Measurements from ENCODE around the gene NEURL4.

NEURL4 gene

DNA sequence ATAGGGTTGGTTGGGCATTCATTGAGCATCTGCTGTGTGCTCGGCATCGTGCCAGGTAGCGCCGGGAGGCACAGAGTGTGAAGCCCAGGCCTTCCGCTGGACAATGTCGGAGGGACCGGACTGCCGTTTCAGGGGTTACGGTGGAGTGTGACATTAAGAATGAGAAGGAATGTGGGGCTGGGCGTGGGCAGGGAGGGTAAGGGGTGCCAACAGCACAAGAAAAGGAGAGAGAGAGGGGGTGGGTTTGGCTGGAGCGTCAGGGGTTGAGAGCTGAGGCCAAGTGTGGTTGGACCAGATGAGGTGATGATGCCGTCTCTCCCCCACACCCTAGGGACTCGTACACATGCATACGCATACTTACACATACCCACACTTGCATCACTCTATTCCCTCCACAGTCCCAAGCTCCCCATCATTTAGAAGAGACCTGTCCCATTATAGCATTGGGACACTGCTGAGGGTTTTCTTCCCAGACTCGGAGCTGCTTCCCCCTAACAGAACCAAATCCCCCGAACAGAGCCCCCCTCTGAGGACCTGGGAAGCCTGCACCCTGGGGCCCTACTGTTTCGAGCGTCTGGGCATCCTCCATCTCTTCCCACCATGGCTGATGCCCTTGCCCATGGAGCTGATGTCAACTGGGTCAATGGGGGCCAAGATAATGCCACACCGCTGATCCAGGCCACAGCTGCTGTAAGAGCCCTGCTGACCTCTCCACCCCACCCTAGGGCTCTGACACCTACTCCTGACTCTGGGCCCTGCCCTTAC is 19.5 kb upstream of the NEURL4 start:
- in situ Hi-C loops (cut with MboI; ENCODE audit: low sequenced_read_pairs) = loop anchor here (25.0 kb wide), 1 partner anchor 339 kb away; the partner anchor contains the start of genes TP53 and WRAP53

DNA sequence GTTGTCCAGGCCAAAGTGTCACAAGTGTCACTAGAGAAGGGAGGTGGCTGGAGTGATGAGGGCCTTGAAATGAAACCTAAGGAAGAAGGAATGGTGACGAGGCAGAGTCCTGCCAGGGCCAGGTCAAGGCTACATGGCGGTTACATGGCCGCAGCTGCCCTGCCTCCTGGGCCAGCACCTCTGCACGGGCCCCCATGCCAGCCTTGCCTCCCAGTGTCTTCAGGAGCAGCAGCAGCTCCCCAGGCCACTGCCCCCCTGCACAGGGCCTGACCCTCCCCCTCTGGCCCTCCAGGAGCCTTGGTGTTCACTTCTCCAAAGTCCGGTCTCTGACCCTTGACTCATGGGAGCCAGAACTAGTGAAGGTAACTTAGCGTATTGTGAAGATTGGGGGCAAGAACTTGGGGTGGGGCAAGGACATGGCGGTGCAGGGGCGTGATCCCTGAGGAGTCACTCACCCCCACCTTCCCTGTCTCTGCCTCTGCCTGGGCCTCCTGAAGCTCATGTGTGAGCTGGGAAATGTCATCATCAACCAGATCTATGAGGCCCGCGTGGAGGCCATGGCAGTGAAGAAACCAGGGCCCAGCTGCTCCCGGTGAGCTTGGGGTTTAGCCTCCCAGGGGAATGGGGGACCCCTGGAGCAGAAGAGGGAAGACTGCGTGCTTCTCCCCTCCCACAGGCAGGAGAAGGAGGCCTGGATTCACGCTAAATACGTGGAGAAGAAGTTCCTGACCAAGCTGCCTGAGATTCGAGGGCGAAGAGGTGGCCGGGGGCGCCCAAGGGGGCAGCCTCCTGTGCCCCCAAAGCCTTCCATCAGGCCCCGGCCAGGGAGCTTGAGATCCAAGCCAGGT is 18.7 kb upstream of the NEURL4 start:
- in situ Hi-C loops (cut with MboI; ENCODE audit: low sequenced_read_pairs) = loop anchor here (25.0 kb wide), 1 partner anchor 339 kb away; the partner anchor contains the start of genes TP53 and WRAP53

DNA sequence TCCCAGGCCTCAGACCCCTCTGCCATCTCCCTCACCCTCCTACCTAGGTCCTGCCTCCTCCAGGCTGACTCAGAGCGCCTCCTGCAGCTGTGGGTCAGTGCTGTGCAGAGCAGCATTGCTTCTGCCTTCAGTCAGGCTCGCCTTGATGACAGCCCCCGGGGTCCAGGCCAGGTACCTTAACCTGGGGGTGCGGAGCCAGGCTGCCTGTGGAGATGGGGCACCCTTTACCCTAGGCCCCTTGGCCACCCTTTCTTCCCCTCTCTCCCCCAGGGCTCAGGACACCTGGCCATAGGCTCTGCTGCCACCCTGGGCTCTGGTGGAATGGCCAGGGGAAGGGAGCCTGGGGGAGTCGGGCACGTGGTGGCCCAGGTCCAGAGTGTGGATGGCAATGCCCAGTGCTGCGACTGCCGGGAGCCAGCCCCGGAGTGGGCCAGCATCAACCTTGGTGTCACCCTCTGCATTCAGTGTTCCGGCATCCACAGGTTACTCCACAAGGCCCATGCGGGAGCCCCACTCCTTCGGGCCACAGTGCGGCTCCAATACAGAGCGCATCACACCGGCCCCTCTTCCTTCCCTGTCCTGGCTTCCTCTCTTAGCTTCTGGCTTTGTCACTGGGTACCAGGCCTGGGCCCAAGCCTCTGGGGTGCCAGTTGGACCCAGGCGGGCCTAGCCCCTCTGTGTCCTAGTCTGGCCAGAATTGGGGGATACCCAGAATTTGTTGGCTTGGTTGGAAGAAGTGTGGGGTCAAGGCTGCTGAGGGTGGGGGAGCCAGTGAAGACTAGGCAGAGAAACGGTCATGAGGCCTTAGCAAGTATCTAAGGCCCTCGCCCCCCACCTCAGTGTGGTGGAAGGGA is 17.9 kb upstream of the NEURL4 start:
- in situ Hi-C loops (cut with MboI; ENCODE audit: low sequenced_read_pairs) = loop anchor here (25.0 kb wide), 1 partner anchor 340 kb away; the partner anchor contains the start of genes TP53 and WRAP53

DNA sequence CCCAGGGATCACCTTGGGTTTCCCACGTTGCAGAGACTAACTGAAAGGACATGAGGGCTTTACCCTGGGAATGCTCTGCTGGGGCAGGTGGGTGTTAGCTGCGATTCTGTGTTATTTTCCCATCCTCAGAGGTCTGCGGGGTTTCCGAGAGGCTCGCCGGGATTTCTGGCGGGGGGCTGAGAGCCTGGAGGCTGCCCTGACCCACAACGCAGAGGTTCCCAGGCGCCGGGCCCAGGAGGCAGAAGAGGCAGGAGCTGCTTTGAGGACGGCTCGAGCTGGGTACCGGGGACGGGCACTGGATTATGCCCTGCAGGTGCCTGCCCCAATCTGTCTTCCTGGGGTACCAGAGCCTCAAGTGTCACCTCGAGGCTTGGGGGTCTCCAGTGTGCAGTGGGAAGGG is 14.1 kb upstream of the NEURL4 start:
- in situ Hi-C loops (cut with MboI; ENCODE audit: low sequenced_read_pairs) = loop anchor here (25.0 kb wide), 1 partner anchor 344 kb away; the partner anchor contains the start of genes TP53 and WRAP53

DNA sequence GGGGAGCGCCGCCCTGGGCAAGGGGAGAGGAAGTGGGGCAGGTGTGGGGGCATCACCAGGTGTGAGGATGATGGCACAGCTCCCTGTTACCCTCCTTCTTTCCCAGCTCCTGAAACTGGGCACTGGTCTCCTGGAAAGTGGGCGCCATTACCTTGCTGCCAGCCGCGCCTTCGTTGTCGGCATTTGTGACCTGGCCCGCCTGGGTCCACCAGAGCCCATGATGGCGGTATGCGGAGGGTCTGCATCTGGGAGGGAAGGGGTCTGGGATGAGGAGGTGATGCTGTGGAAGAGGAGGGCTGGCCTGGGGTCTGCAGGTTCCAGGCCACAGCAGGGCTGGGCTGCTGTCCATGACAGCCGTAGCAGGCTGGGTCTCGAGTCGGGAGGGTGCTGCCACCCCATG is 12.7 kb upstream of the NEURL4 start:
- in situ Hi-C loops (cut with MboI; ENCODE audit: low sequenced_read_pairs) = loop anchor here (25.0 kb wide), 1 partner anchor 345 kb away; the partner anchor contains the start of genes TP53 and WRAP53

DNA sequence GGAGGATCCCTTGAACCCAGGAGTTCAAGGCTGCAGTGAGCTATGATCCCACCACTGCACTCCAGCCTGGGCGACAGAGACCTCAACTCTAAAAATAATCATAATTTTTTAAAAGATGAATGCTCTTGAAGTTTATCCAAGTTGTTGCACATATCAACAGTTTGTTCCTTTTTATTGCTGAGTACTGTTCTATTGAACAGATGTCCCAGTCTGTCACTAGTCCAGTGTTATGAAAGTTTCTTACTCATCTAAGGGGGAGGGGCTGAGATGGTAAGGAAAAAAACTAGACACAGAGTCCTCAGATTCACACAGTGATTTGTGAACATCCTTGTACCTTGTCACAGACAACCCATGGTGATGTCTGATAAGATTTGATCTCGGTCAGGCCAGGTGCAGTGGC is 11.0 kb upstream of the NEURL4 start:
- in situ Hi-C loops (cut with MboI; ENCODE audit: low sequenced_read_pairs) = loop anchor here (25.0 kb wide), 1 partner anchor 347 kb away; the partner anchor contains the start of genes TP53 and WRAP53

DNA sequence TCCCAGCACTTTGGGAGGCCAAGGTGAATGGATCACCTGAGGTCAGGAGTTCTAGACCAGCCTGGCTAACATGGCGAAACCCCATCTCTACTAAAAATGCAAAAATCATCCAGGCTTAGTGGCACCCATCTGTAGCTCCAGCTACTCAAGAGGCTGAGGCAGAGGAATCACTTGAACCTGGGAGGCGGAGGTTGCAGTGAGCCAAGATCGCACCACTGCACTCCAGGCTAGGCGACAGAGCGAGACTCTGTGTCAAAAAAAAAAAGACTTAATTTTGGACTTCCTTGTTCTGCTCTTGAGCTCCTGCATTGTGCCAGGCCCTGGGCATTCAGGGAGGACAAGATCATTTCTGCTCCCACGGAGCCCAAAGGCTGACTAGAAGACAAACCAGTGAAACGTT is 8.5 kb upstream of the NEURL4 start:
- in situ Hi-C loops (cut with MboI; ENCODE audit: low sequenced_read_pairs) = loop anchor here (25.0 kb wide), 1 partner anchor 350 kb away; the partner anchor contains the start of genes TP53 and WRAP53

DNA sequence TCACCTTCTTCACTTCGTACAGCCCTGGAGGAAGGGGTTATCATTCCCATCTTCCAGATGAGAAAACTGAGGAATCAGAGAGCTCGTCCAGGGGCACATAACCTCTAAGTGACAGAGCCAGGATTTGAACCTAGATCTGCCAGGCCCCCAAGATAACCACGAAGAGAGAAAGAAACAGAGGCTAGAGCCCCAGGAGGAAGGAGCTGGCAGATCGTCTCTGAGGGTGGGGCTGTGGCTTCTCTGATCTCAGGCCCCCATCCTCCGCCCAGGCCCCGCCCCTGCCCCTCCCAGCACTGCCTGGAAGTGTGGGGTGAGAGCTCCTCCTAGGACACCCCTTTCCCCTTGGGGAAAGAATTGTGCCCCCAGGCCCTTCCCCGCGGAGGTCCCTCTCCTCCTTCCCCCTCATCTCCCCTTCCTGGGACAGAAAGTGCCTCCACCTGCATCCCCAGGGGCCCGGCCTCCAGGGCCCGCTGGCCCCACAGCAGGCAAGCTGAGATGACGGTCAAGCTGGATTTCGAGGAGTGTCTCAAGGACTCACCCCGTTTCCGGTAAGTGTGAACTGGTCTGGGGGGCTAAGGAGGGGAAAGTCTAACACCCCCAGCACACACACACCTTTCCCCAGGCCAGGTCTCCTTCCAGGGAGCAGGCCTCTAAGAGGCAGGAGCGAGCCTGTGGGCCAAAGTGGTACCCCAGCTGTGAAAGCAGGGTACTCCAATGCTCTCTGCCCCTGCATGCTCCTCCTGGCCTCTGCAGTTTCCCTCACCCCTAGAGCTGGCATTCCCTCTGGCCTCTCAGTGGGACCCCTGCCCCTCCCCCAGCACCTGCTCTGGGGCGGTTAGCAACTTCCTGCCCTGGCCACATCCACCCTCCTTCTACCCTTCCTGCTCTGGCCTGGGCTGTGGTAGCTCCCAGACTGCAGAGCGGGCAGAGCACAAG is 7.4 kb upstream of the NEURL4 start, which contains the start of gene ACAP1:
Gene ACAP1 (plus strand): TSS at position 290 of the 936 bp plus-strand sequence. CDS start 206 bp downstream, at position 496.
- in situ Hi-C loops (cut with MboI; ENCODE audit: low sequenced_read_pairs) = loop anchor here (25.0 kb wide), 1 partner anchor 351 kb away; the partner anchor contains the start of genes TP53 and WRAP53

DNA sequence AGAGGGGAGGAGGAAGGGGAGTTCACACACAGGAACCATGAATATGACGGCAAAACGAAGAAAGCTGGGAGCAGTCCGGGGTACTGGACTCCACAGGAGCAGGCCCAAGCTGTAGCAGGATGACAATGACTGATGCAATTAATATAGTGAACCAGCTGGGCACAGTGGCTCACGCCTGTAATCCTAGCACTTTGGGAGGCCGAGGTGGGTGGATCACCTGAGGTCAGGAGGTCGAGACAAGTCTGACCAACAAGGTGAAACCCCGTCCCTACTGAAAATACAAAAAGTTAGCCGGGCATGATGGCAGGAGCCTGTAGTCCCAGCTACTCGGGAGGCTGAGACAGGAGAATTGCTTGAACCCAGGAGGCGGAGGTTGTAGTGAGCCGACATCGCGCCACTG is 6.6 kb upstream of the NEURL4 start:
- in situ Hi-C loops (cut with MboI; ENCODE audit: low sequenced_read_pairs) = loop anchor here (25.0 kb wide), 1 partner anchor 352 kb away; the partner anchor contains the start of genes TP53 and WRAP53

DNA sequence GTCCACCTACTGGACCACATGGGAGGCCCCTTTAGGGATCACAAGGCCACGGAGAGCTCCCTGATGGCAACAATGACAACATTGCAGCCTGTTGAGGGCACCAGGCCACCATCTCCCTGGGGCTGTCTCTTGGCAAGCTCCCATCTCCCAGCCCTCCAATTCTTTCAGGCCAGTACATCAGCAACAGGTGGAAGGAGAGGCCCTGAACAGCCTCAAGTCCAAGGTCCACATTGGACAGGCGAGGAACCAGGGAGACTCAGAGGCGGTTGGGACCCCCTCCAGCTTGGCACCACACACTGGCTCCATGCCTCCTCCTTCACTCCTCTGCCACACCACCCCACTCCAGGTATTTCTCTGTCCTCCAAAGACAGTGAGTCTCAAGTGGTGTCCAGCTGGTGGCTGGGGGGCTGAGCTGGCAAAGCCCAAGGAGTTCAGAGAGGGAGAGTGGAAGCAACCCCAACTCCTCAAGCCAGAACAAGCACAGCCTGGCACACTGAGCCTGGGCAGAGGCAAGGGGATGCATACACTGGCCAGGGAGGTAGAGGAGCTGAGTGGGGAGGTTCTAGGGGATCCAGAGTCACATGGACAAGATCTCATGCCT is 5.9 kb upstream of the NEURL4 start:
- in situ Hi-C loops (cut with MboI; ENCODE audit: low sequenced_read_pairs) = loop anchor here (25.0 kb wide), 1 partner anchor 352 kb away; the partner anchor contains the start of genes TP53 and WRAP53

DNA sequence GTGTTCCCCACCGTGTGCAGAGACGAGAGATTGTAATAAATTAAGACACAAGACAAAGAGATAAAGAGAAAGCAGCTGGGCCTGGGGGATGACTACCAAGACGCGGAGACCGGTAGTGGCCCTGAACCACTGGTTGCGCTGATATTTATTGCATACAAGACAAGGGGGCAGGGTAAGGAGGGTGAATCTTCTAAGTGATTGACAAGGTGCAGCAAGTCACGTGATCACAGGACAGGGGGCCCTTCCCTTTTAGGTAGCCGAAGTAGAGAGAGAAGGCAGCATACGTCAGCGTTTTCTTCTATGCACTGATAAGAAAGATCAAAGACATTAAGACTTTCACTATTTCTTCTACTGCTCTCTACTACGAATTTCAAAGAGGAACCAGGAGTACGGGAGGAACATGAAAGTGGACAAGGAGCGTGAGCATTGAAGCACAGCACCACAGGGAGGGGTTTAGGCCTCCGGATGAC is 3.5 kb upstream of the NEURL4 start:
- in situ Hi-C loops (cut with MboI; ENCODE audit: low sequenced_read_pairs) = loop anchor here (25.0 kb wide), 1 partner anchor 355 kb away; the partner anchor contains the start of genes TP53 and WRAP53

DNA sequence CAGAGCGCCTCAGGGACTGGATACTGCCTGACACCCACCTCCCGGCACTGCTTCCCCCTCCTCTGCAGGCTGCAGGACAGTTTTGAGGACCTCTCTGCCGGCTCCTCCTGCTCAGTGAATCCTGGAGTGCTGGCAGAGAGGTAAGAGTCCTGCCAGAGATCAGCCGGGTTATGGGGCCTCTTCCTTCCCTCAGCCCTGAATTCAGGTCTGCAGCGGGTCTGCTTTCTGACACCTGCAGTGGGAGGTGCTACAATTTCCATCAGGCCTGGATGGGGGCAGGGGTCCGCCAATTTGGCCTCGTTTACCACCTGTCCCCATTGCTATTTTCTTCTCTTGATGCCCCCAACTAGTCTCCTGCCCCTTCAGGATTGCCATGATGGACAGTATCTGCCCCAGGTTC is 3.0 kb upstream of the NEURL4 start:
- in situ Hi-C loops (cut with MboI; ENCODE audit: low sequenced_read_pairs) = loop anchor here (25.0 kb wide), 1 partner anchor 355 kb away; the partner anchor contains the start of genes TP53 and WRAP53

DNA sequence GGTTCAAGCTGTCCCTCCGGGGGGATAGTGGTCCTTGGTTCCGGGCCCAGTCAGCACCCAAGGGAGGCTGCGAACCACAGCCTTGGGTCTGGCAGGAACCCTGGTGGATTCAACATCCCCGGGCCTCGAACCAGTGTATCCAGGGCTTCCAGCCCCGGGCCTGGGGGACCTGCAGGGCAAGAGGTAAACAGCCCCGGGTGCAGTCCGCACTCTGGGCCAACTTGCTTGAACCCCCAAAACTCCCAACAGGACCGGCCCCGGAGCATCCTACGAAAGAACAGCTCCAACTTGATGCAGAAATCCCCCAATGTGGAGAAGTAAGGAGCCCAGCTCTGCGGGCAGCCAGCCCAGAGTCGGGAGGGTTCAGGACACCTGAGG is 1.5 kb upstream of the NEURL4 start:
- in situ Hi-C loops (cut with MboI; ENCODE audit: low sequenced_read_pairs) = loop anchor here (25.0 kb wide), 1 partner anchor 357 kb away; the partner anchor contains the start of genes TP53 and WRAP53

DNA sequence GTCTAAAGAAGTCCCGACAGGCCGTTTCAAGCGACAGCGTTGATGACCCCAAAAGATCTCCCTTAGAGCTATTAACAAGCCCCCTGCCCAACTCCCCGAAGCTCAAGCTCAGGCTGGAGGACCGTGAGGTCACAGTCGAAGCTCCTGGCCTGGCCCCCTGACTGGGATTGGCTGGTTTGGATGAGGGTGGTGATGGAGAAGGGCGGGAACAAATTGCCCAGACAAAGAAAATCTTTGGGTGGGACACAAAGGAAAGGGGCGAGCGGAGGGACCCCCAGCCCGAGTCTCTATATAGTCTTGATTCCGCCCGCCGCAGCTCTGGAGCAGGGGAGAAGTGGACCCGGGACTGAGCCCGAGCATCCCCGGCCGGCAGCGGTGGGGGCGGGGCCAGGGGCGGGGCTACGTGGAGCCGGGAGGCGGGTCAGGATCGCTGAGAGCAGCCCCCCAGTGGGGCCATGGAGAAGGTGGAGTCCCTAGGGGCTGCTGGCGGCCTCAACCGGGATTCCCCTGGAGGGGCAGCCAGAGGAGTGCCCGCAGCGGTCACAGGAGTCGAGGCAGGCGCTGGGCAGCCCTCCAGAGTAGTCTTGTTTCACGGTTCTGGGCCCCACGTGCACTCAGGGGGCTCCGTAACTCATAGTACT is 982 bp upstream of the NEURL4 start:
- in situ Hi-C loops (cut with MboI; ENCODE audit: low sequenced_read_pairs) = loop anchor here (25.0 kb wide), 1 partner anchor 357 kb away; the partner anchor contains the start of genes TP53 and WRAP53

DNA sequence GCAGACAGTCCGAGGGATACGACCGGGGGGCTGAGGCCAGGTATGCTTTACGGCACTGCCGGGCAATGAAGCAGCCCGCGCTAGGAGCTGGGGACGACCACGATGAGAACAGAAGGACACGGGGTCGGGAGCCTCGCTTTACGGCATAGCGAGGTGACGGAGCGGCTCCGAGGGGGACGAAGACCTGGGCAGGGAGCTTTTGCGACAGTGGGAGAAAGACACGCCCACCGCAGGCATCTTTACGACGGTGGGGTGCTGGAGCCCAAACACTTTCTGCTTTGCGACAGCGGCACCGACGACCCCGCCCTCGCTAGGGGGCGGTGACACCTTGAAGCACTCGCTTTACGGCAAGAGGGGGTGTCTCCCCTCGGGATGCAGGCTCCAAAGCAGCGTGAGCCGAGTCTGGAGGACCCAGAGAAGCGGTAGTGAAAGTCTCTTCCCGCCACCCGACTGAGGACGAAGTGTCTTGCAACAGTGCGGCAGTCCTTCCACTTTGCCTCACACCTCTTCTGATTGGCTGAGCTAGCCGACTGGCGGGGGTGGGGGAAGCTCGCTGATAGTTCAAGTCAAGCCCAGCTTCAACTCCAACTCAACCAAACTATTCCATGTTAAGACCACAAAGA is 350 bp upstream of the NEURL4 start:
- in situ Hi-C loops (cut with MboI; ENCODE audit: low sequenced_read_pairs) = loop anchor here (25.0 kb wide), 1 partner anchor 358 kb away; the partner anchor contains the start of genes TP53 and WRAP53

DNA sequence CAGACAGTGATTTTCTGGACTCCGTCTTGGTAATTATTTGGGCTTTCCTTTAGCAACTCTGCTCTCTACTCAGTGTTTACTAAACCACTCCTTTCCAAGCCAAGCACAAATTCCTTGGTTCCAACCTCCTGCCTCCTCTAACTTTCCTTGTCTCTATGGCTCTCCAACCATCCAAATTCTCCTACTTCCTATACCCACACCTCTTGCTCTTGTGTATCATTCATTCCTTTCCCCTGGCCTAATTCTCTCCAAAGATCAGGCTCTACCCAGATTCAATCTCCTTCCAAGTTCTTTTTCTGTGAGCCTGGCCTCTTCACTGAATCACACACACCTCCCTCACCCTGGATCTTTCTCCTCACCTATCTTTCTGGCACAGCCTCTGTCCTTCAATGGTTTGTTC is 1.1 kb downstream of the NEURL4 start:
- in situ Hi-C loops (cut with MboI; ENCODE audit: low sequenced_read_pairs) = loop anchor here (25.0 kb wide), 1 partner anchor 359 kb away; the partner anchor contains the start of genes TP53 and WRAP53

DNA sequence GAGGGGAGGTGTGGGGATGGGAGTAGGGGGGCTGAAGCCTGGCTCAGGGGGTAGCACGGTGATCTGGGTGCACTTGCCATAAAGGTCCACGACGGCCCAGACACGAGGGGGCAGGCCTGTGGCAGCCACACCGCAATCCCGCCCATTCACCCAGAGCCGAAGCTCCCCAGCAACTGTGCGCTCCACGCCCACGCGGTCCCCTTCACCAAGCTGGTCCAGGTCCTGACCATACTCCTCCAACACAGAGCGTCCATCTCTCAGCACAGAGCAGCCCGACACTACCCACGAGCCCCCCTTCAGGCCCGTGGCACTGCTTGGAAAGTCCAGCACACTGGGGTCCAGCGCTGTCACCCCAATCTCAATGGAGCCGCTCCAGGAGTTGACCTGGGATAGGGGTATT is 1.6 kb downstream of the NEURL4 start:
- in situ Hi-C loops (cut with MboI; ENCODE audit: low sequenced_read_pairs) = loop anchor here (25.0 kb wide), 1 partner anchor 360 kb away; the partner anchor contains the start of genes TP53 and WRAP53
